HG03432 (cell line): ENCODE results near the gene SIRT6.
"Not testable (repeated sequence)": the region's sequence is repeated elsewhere in the genome, so short reads cannot be mapped to it uniquely, and the experiment has no call there.

ENCODE experiments used
- ATAC-seq: cut with Tn5 transposase; IDR thresholded peaks from one replicate; pipeline ENCODE4 v1.9.1; 2021; ENCODE audit warnings: mild to moderate bottlenecking, moderate library complexity; ENCODE audit not compliant: unreplicated experiment

Gene SIRT6

GRCh38 chr19:4175669-4175931 is 6.8 kb downstream of the SIRT6 start:
- ATAC-seq, result no peak

GRCh38 chr19:4174895-4175668 is 7.3 kb downstream of the SIRT6 start:
- ATAC-seq, result no peak

GRCh38 chr19:4174213-4174894 is 8.0 kb downstream of the SIRT6 start:
- ATAC-seq, result no peak

DNA sequence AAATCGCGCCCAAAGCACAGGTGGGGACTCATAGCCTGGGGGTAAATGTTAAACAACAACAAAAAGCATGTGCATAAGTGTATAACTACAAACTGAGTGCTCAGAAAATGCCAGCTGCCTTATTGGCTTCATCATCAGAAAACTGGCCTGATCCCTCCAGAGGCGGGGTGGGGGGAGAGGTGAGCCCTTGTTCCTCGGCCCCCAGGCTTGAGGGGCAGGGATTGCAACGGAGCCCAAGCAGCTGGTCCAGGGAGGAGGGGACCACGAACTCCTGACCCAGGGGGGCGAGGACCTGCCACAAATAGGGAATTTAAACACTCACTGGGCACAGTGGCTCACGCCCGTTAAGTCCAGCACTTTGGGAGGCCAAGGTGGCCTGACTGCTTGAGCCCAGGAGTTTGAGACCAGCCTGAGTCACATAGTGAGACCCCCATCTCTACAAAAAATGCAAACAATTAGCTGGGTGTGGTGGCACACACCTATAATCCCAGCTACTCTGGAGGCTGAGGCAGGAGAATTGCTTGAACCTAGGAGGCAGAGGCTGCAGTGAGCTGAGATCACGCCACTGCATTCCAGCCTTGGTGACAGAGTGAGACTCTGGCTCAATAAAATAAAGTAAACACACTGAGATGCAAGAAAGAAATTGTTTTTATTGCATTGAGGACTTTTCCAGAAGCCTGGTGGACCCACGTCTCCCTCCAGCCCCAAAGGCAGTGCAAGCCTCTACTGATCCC is 8.7 kb downstream of the SIRT6 start:
- no peak for ATAC-seq

DNA sequence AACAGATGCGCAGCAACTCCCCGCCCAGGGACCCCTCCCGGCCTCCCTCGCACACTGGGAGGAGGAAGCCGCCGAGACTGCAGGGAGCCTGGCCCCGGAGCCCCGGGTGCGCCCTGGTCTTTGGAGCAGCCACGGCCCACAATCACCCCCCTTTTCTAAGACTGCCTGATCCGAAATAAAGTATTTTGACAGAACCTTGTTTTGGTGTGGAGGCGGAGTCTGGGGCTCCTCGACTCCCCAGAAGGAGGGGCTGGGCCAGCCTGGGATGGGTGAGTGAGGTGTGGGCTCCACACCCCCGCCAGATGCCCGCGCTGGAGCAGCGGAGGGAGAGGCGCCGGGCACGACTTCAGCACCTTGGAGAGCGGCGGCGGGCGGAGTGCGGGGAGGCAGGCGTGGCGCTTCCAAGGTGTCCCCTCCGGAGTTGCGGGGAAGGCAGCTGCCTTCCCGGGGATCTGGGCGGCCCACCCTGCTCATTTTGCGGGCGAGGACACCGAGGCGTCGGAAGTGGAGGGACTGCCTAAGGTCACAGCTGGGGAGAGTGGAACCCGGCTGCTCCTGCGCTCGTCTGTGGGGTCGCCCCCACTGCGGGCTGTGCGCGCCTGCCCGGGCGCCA is 9.4 kb downstream of the SIRT6 start:
- ATAC-seq, result no peak

GRCh38 chr19:4171676-4172075 is 10.7 kb downstream of the SIRT6 start:
- no peak for ATAC-seq

DNA sequence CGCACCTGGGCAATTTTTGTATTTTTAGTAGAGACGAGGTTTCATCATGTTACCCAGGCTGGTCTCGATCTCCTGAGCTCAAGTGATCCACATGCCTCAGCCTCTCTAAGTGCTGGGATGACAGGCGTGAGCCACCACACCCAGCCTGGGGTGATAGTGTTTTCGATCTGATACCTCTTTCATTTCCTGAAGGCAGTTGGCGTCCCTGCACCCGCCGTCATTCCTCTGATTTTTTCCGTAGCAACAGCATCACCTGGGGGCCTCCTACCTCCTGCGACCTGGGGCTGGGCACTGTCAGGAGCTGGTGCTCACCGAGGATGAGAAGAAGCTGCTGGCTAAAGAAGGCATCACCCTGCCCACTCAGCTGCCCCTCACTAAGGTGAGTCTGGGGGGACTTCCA is 18.1 kb downstream of the SIRT6 start:
- no peak for ATAC-seq

DNA sequence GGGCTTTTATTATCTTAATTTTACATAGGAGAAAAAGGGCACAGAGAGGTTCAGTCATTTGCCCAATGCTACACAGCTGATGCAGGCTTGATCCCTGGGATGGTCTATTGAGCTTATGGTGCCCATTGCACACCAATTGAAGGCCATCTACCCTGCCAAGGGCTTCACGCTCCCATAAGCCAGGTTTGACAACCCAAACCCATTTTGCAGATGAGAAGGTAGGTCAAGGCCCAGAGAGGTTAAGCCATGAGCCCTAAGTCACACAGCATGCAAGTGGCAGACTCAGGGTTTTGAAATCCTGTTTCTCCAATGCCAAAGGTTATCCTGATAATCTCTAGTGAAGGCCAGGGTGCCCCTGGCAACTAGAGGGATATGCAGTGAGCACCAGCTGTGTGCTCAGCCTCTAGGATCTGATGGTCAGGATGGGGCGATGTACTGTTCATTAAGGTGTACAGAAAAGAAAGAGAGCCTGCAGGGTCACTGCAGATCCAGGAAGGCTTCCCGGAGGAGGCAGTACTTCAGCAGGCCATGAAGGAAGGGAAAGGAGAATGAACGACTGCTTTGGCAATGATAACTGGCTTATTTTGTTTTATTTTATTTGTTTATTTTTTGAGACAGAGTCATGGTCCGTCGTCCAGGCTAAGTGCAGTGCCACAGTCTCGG is 20.8 kb downstream of the SIRT6 start:
- ATAC-seq, result no peak

GRCh38 chr19:4157971-4158370 is 24.4 kb downstream of the SIRT6 start:
- ATAC-seq, result not testable (repeated sequence)

DNA sequence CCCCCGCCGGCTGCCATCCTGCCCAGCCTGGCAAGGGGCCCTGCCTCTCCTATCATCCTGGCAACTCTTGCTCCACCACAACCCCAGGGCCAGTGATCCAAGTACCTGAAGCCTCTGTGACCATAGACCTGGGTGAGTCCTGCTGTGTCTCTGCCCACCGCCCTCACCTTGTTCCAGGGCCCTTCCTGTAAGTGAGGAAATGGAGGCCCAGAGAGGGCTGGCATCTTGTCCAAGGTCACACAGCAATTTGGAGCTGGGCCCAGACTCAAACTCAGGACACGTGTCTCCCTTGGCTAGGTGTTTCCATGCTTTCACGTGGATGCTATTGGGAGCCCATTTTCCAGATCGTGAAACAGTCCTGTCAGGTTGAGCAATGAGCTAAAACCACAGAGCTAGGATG is 25.2 kb downstream of the SIRT6 start:
- no peak for ATAC-seq

DNA sequence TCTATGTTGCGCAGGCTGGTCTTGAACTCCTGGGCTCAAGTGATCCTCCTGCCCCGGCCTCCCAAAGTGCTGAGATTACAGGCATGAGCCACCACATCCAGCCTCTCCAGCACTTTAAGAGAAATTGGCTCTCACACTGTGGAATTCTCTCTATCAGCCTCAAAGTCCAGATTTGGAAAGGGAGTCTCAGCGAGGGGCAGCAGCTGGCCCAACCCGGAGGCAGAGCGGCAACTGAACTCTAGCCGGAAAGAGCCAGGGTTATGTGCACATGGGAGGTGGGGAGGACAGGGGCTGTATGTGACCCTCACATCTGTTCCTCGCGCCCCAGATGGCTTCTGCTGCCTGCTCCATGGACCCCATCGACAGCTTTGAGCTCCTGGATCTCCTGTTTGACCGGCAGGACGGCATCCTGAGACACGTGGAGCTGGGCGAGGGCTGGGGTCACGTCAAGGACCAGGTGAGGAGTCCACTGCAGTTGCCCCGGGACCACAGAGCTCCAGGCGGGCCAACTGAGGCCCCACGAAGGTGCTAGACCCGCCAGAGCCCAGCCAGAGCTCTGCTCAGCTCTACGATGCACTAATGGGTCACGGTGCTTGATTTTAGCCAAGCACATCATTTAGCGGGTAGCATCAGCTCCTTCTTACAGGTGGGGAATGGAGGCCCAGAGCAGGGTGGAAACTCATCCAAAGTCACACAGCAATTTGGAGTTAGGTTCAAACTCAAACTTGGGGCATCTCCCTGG is 27.6 kb downstream of the SIRT6 start:
- ATAC-seq, result no peak

DNA sequence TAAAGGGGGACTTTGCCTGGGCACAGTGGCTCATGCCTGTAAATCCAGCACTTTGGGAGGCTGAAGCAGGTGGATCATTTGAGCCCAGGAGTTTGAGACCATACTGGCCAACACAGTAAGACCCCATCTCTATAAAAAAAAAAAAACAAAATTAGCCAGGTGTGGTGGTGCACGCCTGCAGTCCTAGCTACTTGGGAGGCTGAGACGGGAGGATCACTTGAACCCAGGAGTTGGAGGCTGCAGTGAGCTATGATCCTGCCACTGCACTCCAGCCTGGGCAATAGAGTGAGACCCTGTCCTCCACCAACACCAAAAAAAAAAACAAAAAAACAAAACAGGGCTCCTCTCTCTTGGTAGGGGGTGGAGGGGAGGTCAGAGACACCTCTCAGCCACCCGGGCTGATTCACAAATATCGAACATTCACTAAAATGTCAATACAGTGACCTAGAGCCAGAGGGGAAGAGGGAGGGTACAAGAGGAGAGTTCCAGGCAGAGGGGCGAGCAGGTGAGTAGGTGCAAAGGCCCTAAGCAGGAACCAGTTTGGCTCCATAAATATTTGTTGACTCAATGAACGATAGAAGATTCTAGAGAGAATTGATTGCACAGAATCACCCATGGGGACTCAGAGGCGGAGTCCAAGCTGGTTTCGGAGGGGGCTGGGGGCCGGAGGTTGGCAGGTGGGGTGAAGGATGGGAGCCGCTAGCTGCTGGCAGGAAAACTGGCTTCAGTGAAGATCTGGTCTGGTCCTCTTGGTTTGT is 29.9 kb downstream of the SIRT6 start:
- no peak for ATAC-seq

GRCh38 chr19:4151623-4152022 is 30.7 kb downstream of the SIRT6 start:
- ATAC-seq, result no peak

GRCh38 chr19:4149518-4150288 is 32.7 kb downstream of the SIRT6 start:
- no peak for ATAC-seq

DNA sequence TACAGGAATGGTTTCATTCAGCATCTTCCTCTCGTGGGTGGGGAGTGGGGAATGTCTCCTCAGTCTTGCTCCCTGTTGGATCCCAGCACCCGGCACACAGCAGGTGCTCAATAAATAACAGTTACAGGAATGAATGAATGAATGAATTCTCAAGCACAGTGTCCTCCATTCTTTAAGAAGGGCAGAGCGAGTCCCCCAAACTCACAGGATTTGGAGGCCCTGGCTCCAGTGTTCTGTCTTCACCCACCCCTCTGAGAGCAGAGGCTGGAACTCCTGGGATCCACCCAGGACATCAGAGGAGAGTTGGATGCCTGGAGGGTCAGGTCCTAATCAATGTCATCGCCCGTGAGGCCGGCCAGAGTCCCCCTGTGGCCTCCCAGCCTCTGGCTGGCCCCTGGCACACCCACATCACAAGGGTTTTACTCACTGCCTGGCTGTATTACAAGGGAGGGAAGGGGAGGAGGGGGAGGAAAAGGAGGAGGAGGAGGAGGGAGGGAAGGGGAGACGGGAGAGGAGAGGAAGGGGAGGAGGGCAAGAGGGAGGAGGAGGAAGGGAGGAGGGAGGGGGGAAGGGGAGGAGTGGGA is 37.6 kb downstream of the SIRT6 start:
- ATAC-seq, result no peak

GRCh38 chr19:4142916-4143315 is 39.4 kb downstream of the SIRT6 start:
- ATAC-seq, result not testable (repeated sequence)

DNA sequence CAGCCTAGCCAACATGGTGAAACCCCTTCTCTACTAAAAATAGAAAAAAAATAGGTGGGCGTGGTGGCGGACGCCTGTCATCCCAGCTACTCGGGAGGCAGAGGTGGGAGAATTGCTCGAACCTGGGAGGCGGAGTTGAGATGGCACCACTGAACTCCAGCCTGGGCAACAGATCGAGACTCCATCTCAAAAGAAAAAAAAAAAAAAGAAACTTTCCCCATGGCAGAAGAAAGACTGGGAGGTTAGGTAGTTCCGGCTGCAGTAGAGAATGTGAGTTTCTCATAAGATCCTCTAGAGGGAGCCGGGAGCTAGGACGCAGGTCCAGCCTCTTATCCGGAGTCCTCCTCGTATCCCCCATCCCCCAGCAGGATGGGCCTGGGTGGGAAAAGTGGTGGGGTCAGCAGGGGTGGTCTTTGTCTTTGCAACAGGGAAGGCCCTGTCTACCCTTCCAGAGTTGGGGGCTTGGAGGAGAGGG is 42.1 kb downstream of the SIRT6 start:
- ATAC-seq, result no peak

DNA sequence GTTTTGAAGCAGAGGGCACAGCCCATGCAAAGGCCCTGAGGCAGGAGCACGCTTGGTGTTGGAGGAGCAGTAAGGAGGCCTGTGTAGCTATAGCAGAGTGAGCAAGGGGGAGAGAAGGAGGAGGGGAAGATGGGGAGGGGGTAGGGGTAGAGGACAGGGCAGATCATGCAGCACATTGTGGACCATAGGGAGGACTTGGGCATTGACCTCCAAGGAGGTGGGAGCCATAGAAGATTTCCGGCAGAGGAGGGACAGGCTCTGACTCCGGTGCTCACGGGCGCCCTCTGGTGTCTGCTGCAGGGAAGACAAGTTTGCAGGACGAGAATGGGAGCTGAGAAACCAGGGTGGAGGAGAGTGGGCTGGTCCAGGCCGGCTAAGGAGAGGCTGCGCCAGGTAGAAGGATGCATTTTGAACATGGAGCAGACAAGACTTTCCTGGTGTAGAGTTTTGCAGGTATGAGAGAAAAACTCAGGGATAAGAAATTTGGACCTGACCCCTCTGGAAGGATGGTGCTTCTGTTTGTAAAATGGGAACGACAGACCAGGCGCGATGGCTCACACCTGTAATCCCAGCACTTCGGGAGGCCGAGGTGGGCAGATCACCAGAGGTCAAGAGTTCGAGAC is 42.6 kb downstream of the SIRT6 start:
- ATAC-seq, result no peak
